Coronary artery (tissue), 2 donors: ENCODE data around the gene FANCG.
A peak's percentile ranks its signal among the peaks of the same experiment; 100 is the strongest.

ENCODE experiments used
- DNase-seq: peaks from one replicate; pipeline ENCODE4 v3.0.0-alpha.2; 2017; ENCODE audit warnings: low spot score
- H3K27ac ChIP-seq, 2 donors: fragments of 200-600 bp; sonication (generic); one replicate each; pipeline ENCODE4 v1.5.1; 2016 to 2019
- H3K4me3 ChIP-seq: fragments of 200-600 bp; sonication (generic); 2 replicates; pipeline ENCODE4 v1.5.1; 2016; ENCODE audit warnings: mild to moderate bottlenecking, moderate library complexity
- TF ChIP-seq, protein P1 (sequence below): fragments of 200-600 bp; sonication (generic); IDR thresholded peaks from one replicate; pipeline ENCODE4 v1.5.1; 2019; ENCODE audit warnings: antibody characterized with exemption

Gene FANCG

DNA sequence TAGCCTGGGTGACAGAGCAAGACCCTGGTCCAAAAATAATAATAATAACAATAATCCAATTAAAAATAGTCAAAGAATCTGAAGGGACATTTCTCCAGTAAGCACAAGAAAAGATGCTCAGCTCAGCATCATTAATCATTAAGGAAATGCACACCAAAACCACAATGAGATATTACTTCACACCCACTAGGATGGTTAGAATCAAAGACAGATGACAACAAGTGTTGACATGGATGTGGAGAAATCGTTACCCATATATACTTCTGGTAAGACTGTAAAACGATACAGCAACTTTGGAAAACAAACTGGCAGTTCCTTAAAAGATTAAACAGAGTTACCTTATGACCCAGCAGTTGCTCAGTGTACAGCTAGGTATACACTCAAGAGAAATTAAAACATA is 5.3 kb upstream of the FANCG start:
- no peak for DNase-seq
- no peak overlapping the region for H3K4me3 ChIP-seq
- TF ChIP-seq, protein P1, sequence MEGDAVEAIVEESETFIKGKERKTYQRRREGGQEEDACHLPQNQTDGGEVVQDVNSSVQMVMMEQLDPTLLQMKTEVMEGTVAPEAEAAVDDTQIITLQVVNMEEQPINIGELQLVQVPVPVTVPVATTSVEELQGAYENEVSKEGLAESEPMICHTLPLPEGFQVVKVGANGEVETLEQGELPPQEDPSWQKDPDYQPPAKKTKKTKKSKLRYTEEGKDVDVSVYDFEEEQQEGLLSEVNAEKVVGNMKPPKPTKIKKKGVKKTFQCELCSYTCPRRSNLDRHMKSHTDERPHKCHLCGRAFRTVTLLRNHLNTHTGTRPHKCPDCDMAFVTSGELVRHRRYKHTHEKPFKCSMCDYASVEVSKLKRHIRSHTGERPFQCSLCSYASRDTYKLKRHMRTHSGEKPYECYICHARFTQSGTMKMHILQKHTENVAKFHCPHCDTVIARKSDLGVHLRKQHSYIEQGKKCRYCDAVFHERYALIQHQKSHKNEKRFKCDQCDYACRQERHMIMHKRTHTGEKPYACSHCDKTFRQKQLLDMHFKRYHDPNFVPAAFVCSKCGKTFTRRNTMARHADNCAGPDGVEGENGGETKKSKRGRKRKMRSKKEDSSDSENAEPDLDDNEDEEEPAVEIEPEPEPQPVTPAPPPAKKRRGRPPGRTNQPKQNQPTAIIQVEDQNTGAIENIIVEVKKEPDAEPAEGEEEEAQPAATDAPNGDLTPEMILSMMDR: no peak
- H3K27ac ChIP-seq: no peak overlapping the region

DNA sequence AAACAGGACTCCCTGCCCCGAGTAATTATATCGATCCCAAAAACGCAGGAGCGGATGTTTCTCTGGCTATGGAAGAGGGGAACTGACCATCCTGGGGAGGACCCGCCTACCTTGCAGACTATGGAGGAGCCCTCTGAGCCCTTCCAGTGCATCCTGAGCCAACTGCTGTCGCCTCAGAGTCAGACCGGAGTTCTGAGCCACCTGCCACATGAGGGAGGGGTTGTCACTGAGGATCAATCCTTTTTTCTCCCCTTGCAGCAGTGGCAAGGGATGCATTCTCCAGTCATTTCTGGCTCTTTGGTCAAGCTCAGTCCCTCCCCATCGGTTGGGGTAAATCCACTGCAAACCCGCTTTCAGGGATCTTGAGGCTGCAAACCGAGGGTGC is 709 bp downstream of the FANCG start:
- Histone ChIP-seq H3K27ac (peak overlapping the region; percentile 43 to 89), H3K4me3 (peak overlapping the region; percentile 97)
- TF ChIP-seq, protein P1: no peak
- DNase-seq: no peak

DNA sequence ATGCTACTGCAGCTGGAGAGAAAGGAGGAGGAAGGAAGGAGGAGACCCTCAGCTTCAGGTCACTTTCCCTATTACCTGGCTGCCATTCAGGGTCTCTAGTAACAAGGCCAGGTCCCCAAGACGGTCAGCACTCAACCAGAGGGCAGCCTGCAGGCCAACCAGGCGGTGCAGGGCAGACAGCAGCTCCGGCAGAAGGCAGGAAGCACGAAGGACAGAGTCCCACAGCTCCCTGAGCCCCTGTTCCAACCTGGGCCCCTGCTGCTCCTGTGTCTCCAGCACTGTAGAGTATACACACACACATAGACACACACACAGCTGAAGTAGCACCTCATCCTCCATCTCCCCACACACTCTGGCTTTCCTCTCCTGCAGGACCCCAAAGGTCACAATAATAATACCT is 1.7 kb downstream of the FANCG start:
- TF ChIP-seq, protein P1: no peak
- no peak for DNase-seq
- no peak overlapping the region for H3K4me3 ChIP-seq
- H3K27ac ChIP-seq: no peak overlapping the region

DNA sequence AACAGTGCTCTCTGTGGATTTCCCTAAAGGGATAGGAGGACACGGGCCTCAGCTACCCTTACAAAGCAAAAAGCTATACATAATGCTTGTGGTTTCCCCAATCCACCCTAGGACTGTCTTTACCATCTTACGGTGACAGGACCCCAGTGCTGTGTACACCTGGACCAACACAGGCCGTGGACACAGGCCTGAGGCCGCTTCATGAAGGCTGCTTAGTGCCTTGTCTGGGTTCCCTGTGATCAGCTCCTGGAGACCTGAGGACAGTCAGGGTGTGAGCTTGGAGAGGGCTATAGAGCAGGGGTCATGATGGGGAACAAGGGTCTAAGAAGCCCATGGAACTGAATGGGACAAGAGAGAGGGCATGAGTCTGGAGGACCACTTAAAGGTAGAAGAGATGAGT is 2.9 kb downstream of the FANCG start:
- TF ChIP-seq, protein P1: no peak
- Histone ChIP-seq H3K27ac (no peak overlapping the region), H3K4me3 (no peak overlapping the region)
- DNase-seq: no peak

DNA sequence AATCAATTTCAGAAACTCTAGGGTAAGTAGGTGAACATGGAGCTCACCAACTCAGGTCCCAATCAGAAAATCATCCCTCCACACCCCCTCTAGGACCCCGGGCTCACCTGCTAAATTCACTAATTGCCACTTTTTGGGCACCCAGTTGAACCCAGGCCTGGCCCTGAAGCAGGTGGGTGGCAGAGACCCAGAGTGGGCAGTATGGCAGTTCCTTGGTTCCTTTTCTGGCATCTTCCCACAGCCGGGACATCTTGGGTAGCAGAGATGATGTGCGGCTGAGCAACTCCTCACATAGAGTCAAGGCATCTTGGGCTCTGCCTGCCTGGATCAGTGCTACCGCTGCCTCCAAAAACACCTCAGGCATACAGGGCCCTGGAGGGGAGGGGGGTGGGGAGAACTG is 4.4 kb downstream of the FANCG start:
- H3K27ac ChIP-seq: no peak overlapping the region
- no peak for DNase-seq
- no peak overlapping the region for H3K4me3 ChIP-seq
- TF ChIP-seq, protein P1: no peak

DNA sequence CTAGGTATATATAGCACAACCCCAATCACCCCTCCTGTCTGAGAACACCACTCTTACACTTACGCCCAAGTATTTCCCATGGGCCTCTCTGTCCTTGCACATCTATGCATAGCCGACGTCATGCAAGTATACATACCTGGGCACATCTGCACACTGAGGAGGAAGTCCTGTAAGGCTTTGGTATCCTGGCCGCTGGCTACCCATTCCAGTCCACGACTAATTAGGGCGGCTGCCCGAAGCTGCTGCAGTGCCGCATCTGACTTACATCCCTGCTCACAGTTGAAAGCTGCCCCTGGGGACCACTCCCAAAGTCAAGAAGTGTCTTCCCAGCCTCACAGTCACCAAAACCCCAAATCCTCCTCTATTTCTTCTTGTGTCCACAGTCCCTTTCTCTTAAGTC is 5.0 kb downstream of the FANCG start:
- TF ChIP-seq, protein P1: no peak
- DNase-seq: no peak
- Histone ChIP-seq H3K4me3 (no peak overlapping the region), H3K27ac (no peak overlapping the region)

DNA sequence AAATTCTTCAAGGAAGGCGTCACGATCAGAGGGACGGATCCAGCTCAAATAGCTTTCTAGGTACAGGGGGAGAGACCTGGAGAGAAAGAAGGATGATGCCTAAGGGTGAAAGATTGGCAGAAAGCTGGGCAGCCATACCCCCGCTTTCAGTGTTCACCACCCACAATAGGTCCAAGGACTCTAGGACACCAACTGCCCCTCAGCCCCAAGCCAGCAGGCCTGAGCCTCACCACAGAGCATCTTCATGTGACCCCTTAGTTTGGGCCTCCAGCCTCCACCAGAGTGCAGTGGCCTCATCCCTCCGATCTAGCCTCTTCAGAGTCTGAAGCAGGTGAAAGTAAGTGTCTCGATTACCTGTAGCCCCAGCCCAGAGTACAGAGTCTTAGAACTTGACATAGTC is 5.6 kb downstream of the FANCG start:
- Histone ChIP-seq H3K4me3 (no peak overlapping the region), H3K27ac (no peak overlapping the region)
- no peak for DNase-seq
- TF ChIP-seq, protein P1: no peak
